Right lobe of liver (tissue), 6 donors: ENCODE results near the gene IRX5. TPM values are rescaled to one million over a fixed set of nuclear protein-coding genes. Genes with fewer than 3 reads are reported as not detected.

Experiments
- ATAC-seq, 4 donors: fragments of 200-7000 bp; cut with Tn5 transposase; one replicate each; pipeline ENCODE4 v1.9.1; 2020; ENCODE audit warnings: mild to moderate bottlenecking in 4 of 4, moderate library complexity in 4 of 4
- DNase-seq, 3 donors: peaks; one replicate each; pipeline ENCODE4 v3.0.0-alpha.2; 2020
- H3K27ac ChIP-seq, 3 donors: fragments of 200-600 bp; one replicate each; pipeline ENCODE4 v1.8.0; 2022
- H3K27me3 ChIP-seq, 2 donors: fragments of 200-600 bp; one replicate each; pipeline ENCODE4 v1.8.0; 2022
- H3K36me3 ChIP-seq, 4 donors: fragments of 200-600 bp; sonication (generic) in 1 of 4; one replicate each; pipeline versions ENCODE4 v1.5.1 to v1.8.0; 2017 to 2022; ENCODE audit warnings: control low read depth in 1 of 4
- H3K4me1 ChIP-seq, 4 donors: fragments of 200-600 bp; sonication (generic) in 1 of 4; one replicate each; pipeline versions ENCODE4 v1.5.1 to v1.8.0; 2017 to 2022; ENCODE audit warnings: control low read depth in 1 of 4
- H3K4me3 ChIP-seq, 3 donors: fragments of 200-600 bp; one replicate each; pipeline ENCODE4 v1.8.0; 2022
- H3K9me3 ChIP-seq, 4 donors: fragments of 200-600 bp; sonication (generic) in 1 of 4; one replicate each; pipeline versions ENCODE4 v1.5.1 to v1.8.0; 2017 to 2022; ENCODE audit warnings: control low read depth in 1 of 4
- POLR2A ChIP-seq: fragments of 450-650 bp; IDR thresholded peaks from one replicate; pipeline ENCODE4 v1.6.1; 2017; ENCODE audit warnings: antibody characterized with exemption, mild to moderate bottlenecking
- WGBS: methylation state at CpG from one replicate; pipeline ENCODE4 v1.1.6; 2018; ENCODE audit warnings: low coverage, low lambda C conversion rate; ENCODE audit not compliant: insufficient coverage; ENCODE audit errors: missing lambda C conversion rate; 5-methylcytosine and 5-hydroxymethylcytosine counted together
- intact Hi-C, 2 donors: fragments of 100-400 bp; cut with DNase I; formaldehyde crosslinking; loops; one replicate each; pipeline versions ENCODE4 v1.11.2 to v1.14.1; 2022
- total RNA-seq, 6 experiments: library from RNA; depleted of rRNA in 2 of 6; stranded (reverse); fragments of >200 nt in 2 of 6; fragmentation: NEBNext Ultra II Directional in 3 of 6; extraction: Animal tissue kit (Norgen Biotek cat#: 25700) in 3 of 6; gene quantifications; one replicate each; pipeline versions ENCODE4 v1.1.0 to v1.2.4, GENCODE V29; 2016 to 2023
- TF ChIP-seq, protein P1 (sequence below), 4 donors: fragments of 200-600 bp in 3 of 4; fragments of 450-650 bp in 1 of 4; IDR thresholded peaks; one replicate each; pipeline versions ENCODE4 v1.5.1 to v1.8.0; 2016 to 2022; ENCODE audit warnings: antibody characterized with exemption in 4 of 4, mild to moderate bottlenecking in 2 of 4
- donor health status: DM: no; HTN: yes; CAD: no.
- donor health status: DM: no; HTN: no; CAD: no.
- donor health status: DM: no; HTN: no; CAD: no.
- donor health status: DM: no; HTN: yes; CAD: no.
- donor health status: DM: no; HTN: yes; CAD: no.

Gene IRX5
- total RNA-seq, 6 experiments from 2014 or later: not detected

DNA sequence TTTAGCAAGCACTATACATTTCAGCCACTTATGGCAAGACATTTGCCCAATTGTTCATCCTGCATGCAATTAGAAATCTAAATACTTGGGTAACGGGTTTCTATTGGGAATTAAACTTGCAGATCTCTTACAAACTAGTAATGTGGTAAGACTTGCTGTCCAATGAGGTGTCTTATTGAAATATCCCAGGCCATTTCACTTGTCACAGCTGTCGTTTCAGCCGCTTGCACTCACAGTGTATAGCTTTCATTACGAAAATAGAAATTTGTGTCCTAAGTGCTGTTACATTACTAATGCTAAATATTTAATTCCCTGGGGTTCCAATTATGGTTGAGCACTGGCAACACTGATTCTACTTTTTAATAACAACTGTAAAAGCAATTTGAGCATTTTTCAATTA is 40.3 kb upstream of the IRX5 start:
- H3K36me3 ChIP-seq: no peaks in the 10 kb centered on the region
- no peak for TF ChIP-seq POLR2A
- TF ChIP-seq, protein P1, sequence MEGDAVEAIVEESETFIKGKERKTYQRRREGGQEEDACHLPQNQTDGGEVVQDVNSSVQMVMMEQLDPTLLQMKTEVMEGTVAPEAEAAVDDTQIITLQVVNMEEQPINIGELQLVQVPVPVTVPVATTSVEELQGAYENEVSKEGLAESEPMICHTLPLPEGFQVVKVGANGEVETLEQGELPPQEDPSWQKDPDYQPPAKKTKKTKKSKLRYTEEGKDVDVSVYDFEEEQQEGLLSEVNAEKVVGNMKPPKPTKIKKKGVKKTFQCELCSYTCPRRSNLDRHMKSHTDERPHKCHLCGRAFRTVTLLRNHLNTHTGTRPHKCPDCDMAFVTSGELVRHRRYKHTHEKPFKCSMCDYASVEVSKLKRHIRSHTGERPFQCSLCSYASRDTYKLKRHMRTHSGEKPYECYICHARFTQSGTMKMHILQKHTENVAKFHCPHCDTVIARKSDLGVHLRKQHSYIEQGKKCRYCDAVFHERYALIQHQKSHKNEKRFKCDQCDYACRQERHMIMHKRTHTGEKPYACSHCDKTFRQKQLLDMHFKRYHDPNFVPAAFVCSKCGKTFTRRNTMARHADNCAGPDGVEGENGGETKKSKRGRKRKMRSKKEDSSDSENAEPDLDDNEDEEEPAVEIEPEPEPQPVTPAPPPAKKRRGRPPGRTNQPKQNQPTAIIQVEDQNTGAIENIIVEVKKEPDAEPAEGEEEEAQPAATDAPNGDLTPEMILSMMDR (IDR thresholded peaks at IDR 0.05): no peak
- WGBS: 71% methylated on average over 4 of the region's 4 CpGs
- intact Hi-C loops: no loop called here
- H3K4me1 ChIP-seq: no peaks in the 10 kb centered on the region
- no peak overlapping the region for H3K27ac ChIP-seq
- DNase-seq: no peak
- no peaks in the 10 kb centered on the region for H3K9me3 ChIP-seq
- no peaks in the 10 kb centered on the region for H3K27me3 ChIP-seq
- ATAC-seq: no peak
- H3K4me3 ChIP-seq: no peak overlapping the region

DNA sequence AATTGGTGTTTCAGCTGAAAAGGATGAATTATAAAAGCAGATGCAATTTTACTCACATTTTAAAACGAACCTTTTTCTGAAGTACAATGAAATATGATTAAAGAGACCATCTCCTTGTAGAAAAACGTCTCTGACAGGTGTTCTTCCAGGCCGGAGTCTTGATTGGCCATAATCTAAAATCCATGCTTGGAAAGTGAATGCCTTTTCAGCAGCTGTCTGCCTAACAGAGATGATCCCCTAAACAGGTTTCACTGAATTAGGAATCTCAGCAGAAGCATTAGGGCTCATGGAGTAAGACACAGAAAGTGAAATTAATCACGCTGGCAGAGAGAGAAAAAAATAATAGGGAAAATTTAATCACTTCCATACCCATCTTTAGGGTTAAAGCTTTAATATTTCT is 39.3 kb upstream of the IRX5 start:
- Histone ChIP-seq H3K27ac (no peak overlapping the region), H3K36me3 (no peaks in the 10 kb centered on the region), H3K4me3 (no peak overlapping the region), H3K9me3 (no peaks in the 10 kb centered on the region), H3K27me3 (no peaks in the 10 kb centered on the region), H3K4me1 (no peaks in the 10 kb centered on the region)
- 51% methylated on average over 4 of the region's 4 CpGs for WGBS
- TF ChIP-seq, protein P1 (IDR thresholded peaks at IDR 0.05): no peak
- TF ChIP-seq POLR2A: no peak
- ATAC-seq (no peak), DNase-seq (no peak)
- intact Hi-C loops: no loop called here

DNA sequence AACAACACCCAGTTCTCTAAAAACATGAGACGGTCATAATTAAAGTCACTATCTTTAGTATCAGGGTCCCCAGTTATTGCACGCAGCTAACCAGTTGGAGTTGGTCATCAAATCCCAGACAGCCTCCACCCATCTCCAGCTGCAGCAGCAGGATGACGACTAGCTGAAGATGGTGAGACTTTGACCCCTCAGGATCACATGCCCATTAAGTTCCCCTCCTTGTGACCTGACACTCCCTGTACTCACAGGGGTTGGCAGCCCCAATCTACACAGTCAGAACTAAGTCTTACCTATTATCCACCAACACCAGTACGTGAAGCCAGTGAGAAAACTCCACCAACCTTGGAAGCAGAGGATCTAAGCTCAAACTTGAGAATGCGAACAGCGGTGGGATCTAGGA is 37.7 kb upstream of the IRX5 start:
- H3K27ac ChIP-seq: no peak overlapping the region
- no peaks in the 10 kb centered on the region for H3K4me1 ChIP-seq
- intact Hi-C loops: no loop called here
- no peaks in the 10 kb centered on the region for H3K9me3 ChIP-seq
- no peaks in the 10 kb centered on the region for H3K27me3 ChIP-seq
- DNase-seq (no peak), ATAC-seq (no peak)
- no peak for TF ChIP-seq POLR2A
- TF ChIP-seq, protein P1 (IDR thresholded peaks at IDR 0.05): no peak
- 69% methylated on average over 4 of the region's 6 CpGs for WGBS
- no peak overlapping the region for H3K4me3 ChIP-seq
- H3K36me3 ChIP-seq: no peaks in the 10 kb centered on the region

DNA sequence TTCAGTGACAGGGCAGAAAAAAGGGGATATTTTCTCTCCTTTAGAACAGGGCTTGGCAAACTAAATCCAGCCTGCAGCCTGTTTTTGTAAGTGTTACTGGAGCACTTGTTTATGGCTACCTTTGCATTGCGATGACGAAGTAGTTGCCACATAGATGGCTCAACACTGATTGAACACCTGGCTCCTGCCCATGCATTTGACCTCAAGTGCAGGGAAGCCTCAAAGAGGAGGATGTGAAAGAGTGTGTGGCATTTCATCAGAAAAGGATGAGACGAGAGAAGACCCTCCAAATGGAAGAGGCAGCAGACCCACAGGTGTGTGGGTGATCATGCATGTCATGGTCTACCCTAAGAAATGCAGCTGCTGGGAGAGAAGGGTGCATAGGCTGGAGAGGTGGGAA is 32.7 kb upstream of the IRX5 start:
- H3K27me3 ChIP-seq: no peaks in the 10 kb centered on the region
- H3K9me3 ChIP-seq: no peaks in the 10 kb centered on the region
- H3K27ac ChIP-seq: no peak overlapping the region
- H3K4me3 ChIP-seq: no peak overlapping the region
- WGBS: 64% methylated on average over 3 of the region's 3 CpGs
- H3K4me1 ChIP-seq: no peaks in the 10 kb centered on the region
- no peak for ATAC-seq
- no peak for DNase-seq
- TF ChIP-seq, protein P1 (IDR thresholded peaks at IDR 0.05): no peak
- TF ChIP-seq POLR2A: no peak
- intact Hi-C loops: no loop called here
- no peaks in the 10 kb centered on the region for H3K36me3 ChIP-seq

DNA sequence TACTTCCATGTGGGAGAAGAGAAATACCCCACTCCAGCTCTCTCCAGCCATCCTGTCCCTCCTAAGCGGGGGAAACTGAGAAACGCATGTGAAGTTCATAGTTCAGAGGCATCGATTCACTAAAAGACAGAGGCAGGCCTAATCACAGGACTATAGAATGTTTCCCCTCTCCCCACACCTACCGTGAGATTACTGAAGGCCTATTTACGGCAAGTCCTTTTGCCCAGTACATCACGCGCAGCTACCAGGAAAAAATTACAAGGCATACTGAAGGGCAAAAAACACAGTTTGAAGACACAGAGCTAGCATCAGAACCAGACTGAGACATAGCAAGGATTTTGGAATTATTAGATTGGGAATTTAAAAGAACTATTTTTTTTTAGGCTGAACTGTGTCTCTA is 29.1 kb upstream of the IRX5 start:
- Histone ChIP-seq H3K27me3 (no peaks in the 10 kb centered on the region), H3K27ac (no peak overlapping the region), H3K9me3 (no peaks in the 10 kb centered on the region), H3K4me3 (no peak overlapping the region), H3K36me3 (no peaks in the 10 kb centered on the region), H3K4me1 (no peaks in the 10 kb centered on the region)
- ATAC-seq (no peak), DNase-seq (no peak)
- intact Hi-C loops: no loop called here
- 82% methylated on average over 7 of the region's 7 CpGs for WGBS
- TF ChIP-seq POLR2A: no peak
- TF ChIP-seq, protein P1 (IDR thresholded peaks at IDR 0.05): no peak
